ENCODE measurements around the gene DHDH.
"Not testable (repeated sequence)": the region's sequence is repeated elsewhere in the genome, so short reads cannot be mapped to it uniquely, and the experiment has no call there.

Gene DHDH

DNA sequence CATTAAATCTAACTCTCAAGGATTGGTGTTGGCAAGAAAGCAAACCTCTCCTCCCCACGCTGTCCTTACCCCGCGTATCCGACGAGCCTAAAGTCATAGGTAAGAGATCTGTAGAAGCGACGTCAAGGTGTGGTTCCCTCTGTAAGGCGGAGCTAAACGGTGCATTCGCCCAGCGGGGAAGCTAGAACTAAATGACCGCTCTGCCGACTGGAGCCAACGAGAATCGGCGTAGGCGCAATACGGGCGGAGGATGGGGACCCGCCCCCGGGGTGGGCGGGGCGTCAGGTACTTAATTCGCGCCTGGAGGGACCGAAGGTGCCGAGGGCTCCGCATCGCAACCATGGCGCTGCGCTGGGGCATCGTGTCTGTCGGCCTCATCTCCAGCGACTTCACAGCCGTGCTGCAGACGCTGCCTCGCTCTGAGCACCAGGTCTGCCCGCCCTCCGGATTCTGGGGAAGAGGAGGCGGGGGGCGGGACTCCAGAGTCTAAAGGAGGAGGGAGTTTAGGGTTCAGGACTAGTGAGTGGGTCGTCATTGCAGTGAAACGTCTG is at the start of gene DHDH:
DHDH (plus strand) TSS at position 318 of the 551 bp plus-strand sequence; CDS start at position 341, 23 bp downstream.
- H2AFZ ChIP-seq (ENCODE audit: low read depth, low read length): peak within 1 kb of the TSS; percentile 60
- H3K4me3 ChIP-seq (ENCODE audit: low read depth in 1 of 2, low read length in 2 of 2): peak within 1 kb of the TSS in 1 of 2 experiments; percentile 43; a peak in 2 of 4 replicates
- no peaks in the 10 kb centered on the region for H3K9me3 ChIP-seq (ENCODE audit: insufficient read depth, low read length, severe bottlenecking)
- peaks cover 17% of the 10 kb centered on the region for H3K27me3 ChIP-seq (ENCODE audit: insufficient read depth, low read length, poor library complexity)
- H3K4me2 ChIP-seq (ENCODE audit: insufficient read depth, low read length): peak within 1 kb of the TSS; percentile 62
- H3K4me1 ChIP-seq (ENCODE audit: insufficient read depth, low read length): peaks cover 8% of the 10 kb centered on the region
- 0 out of 2 replicates have a peak within 1 kb of the TSS, but pooled peaks have one; percentile 9 for H3K9ac ChIP-seq (ENCODE audit: low read depth, low read length)
- no peak within 1 kb of the TSS for H3K27ac ChIP-seq (ENCODE audit: low read length)
- H3K79me2 ChIP-seq (ENCODE audit: insufficient read depth, low read length): no peaks in the 10 kb centered on the region
- H3K36me3 ChIP-seq (ENCODE audit: insufficient read depth, low read length): no peaks in the 10 kb centered on the region
- H4K20me1 ChIP-seq (ENCODE audit: insufficient read depth, low read length): no peaks in the 10 kb centered on the region
- peak; percentile 50 for TF ChIP-seq EZH2 (IDR thresholded peaks at IDR 0.05; ENCODE audit: borderline replicate concordance, low read depth, low read length, severe bottlenecking)
- TF ChIP-seq, protein P1, sequence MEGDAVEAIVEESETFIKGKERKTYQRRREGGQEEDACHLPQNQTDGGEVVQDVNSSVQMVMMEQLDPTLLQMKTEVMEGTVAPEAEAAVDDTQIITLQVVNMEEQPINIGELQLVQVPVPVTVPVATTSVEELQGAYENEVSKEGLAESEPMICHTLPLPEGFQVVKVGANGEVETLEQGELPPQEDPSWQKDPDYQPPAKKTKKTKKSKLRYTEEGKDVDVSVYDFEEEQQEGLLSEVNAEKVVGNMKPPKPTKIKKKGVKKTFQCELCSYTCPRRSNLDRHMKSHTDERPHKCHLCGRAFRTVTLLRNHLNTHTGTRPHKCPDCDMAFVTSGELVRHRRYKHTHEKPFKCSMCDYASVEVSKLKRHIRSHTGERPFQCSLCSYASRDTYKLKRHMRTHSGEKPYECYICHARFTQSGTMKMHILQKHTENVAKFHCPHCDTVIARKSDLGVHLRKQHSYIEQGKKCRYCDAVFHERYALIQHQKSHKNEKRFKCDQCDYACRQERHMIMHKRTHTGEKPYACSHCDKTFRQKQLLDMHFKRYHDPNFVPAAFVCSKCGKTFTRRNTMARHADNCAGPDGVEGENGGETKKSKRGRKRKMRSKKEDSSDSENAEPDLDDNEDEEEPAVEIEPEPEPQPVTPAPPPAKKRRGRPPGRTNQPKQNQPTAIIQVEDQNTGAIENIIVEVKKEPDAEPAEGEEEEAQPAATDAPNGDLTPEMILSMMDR (IDR thresholded peaks at IDR 0.05; ENCODE audit: borderline replicate concordance, extremely low read depth, low read length, poor library complexity, severe bottlenecking): no peak
- DNase-seq (peak; percentile 45), ATAC-seq (ENCODE audit: insufficient read depth, low read depth) (peak; percentile 78)

DNA sequence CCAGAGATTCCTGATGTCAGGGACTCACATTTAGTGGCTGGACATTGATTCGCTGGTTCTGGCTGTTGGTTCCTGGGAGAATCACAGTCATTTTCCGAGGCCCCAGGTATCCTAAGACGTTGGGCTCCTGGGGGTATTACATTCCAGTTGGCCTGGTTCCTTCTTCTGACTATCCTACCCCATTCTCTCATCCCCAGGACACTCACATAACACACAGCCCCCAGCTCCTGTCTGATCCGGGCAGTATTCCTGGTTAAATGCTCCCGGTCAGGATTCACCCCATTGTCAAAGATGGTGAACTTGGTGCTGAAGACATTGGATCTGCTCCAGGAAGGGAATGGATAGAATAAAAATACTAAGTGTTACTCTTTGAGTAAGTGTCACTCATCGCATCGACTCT is 49.8 kb upstream of the DHDH start:
- Histone ChIP-seq H3K79me2 (ENCODE audit: insufficient read depth, low read length) (no peaks in the 10 kb centered on the region), H3K4me2 (ENCODE audit: insufficient read depth, low read length) (no peak overlapping the region)

DNA sequence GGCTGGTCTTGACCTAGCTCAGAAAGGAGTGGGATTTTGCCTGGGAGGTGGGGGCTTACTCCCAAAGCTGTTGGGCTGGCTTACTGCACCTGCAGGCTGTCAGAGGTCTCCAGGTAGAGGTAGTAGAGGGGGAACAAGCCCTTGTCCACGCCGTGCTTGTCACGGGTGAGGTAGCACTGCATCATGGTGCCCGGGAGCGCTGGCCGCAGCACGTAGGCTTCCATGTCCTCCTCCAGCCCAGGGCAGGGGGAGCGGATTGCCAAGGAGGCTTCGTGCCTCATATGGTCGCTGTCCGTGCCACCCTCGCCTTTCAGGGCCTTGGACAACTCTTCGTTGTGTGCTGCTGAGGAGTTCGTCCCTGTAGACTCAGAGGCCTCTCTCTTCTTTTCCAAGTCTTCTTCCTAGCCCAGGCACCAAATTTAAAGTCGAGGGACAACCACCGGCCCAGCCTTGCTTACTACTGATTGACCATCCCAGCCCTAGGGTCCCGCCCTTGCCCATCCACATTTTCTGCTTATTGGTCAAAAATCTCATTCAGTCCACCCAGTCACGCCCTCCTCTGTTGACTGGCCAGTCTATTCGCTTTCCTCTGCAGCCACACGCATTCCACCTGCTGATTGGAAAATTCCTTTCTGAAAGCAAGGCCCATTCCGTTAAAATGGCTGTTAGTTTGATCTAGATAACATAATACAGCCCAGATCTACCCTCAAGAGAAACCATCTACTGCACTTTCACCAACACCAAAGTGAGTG is 45.5 kb upstream of the DHDH start:
- H3K4me1 ChIP-seq (ENCODE audit: insufficient read depth, low read length): no peaks in the 10 kb centered on the region
- no peak overlapping the region for H2AFZ ChIP-seq (ENCODE audit: low read depth, low read length)
- H4K20me1 ChIP-seq (ENCODE audit: insufficient read depth, low read length): no peaks in the 10 kb centered on the region
- H3K4me2 ChIP-seq (ENCODE audit: insufficient read depth, low read length): no peak overlapping the region
- H3K4me3 ChIP-seq (ENCODE audit: low read depth in 1 of 2, low read length in 2 of 2): no peak overlapping the region
- H3K9ac ChIP-seq (ENCODE audit: low read depth, low read length): no peak overlapping the region
- H3K79me2 ChIP-seq (ENCODE audit: insufficient read depth, low read length): no peaks in the 10 kb centered on the region
- H3K9me3 ChIP-seq (ENCODE audit: insufficient read depth, low read length, severe bottlenecking): no peaks in the 10 kb centered on the region
- ATAC-seq (ENCODE audit: insufficient read depth, low read depth) (no peak), DNase-seq (no peak)
- no peaks in the 10 kb centered on the region for H3K27me3 ChIP-seq (ENCODE audit: insufficient read depth, low read length, poor library complexity)
- TF ChIP-seq, protein P1 (IDR thresholded peaks at IDR 0.05; ENCODE audit: borderline replicate concordance, extremely low read depth, low read length, poor library complexity, severe bottlenecking): no peak
- TF ChIP-seq EZH2 (IDR thresholded peaks at IDR 0.05; ENCODE audit: borderline replicate concordance, low read depth, low read length, severe bottlenecking): no peak
- no peaks in the 10 kb centered on the region for H3K36me3 ChIP-seq (ENCODE audit: insufficient read depth, low read length)
- H3K27ac ChIP-seq (ENCODE audit: low read length): no peak overlapping the region

More for the DNA sequence above, 49.8 kb upstream of the DHDH start:
- H3K36me3 ChIP-seq (ENCODE audit: insufficient read depth, low read length): no peaks in the 10 kb centered on the region
- no peaks in the 10 kb centered on the region for H3K9me3 ChIP-seq (ENCODE audit: insufficient read depth, low read length, severe bottlenecking)
- ATAC-seq (ENCODE audit: insufficient read depth, low read depth): no peak
- H2AFZ ChIP-seq (ENCODE audit: low read depth, low read length): no peak overlapping the region
- no peaks in the 10 kb centered on the region for H3K4me1 ChIP-seq (ENCODE audit: insufficient read depth, low read length)
- no peak for DNase-seq
- H3K9ac ChIP-seq (ENCODE audit: low read depth, low read length): no peak overlapping the region
- TF ChIP-seq EZH2 (IDR thresholded peaks at IDR 0.05; ENCODE audit: borderline replicate concordance, low read depth, low read length, severe bottlenecking): no peak
- TF ChIP-seq, protein P1 (IDR thresholded peaks at IDR 0.05; ENCODE audit: borderline replicate concordance, extremely low read depth, low read length, poor library complexity, severe bottlenecking): no peak
- H3K4me3 ChIP-seq (ENCODE audit: low read depth in 1 of 2, low read length in 2 of 2): no peak overlapping the region
- no peaks in the 10 kb centered on the region for H3K27me3 ChIP-seq (ENCODE audit: insufficient read depth, low read length, poor library complexity)
- no peak overlapping the region for H3K27ac ChIP-seq (ENCODE audit: low read length)
- no peaks in the 10 kb centered on the region for H4K20me1 ChIP-seq (ENCODE audit: insufficient read depth, low read length)

DNA sequence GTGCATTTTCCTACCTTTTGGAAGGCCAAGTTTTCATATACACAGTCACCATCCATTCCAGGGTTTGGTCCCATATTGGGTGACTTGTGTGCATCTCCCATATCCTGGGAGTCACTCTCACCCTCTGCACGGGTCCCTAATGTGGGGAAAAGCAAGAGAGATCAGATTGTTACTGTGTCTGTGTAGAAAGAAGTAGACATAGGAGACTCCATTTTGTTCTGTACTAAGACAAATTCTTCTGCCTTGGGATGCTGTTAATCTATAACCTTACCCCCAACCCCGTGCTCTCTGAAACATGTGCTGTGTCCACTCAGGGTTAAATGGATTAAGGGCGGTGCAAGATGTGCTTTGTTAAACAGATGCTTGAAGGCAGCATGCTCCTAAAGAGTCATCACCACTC is 44.0 kb upstream of the DHDH start:
- not testable (repeated sequence) for H3K27me3 ChIP-seq (ENCODE audit: insufficient read depth, low read length, poor library complexity); H3K9ac ChIP-seq (ENCODE audit: low read depth, low read length); H3K4me1 ChIP-seq (ENCODE audit: insufficient read depth, low read length); H3K4me2 ChIP-seq (ENCODE audit: insufficient read depth, low read length); H3K4me3 ChIP-seq (ENCODE audit: low read depth in 1 of 2, low read length in 2 of 2); ATAC-seq (ENCODE audit: insufficient read depth, low read depth); H2AFZ ChIP-seq (ENCODE audit: low read depth, low read length); H3K9me3 ChIP-seq (ENCODE audit: insufficient read depth, low read length, severe bottlenecking); H3K36me3 ChIP-seq (ENCODE audit: insufficient read depth, low read length); H4K20me1 ChIP-seq (ENCODE audit: insufficient read depth, low read length); DNase-seq; H3K79me2 ChIP-seq (ENCODE audit: insufficient read depth, low read length); H3K27ac ChIP-seq (ENCODE audit: low read length)

Measured in DND-41 (cell line).